RCC 7860 (cell line): Measurements from ENCODE around the gene SIK2.
A peak's percentile ranks its signal among the peaks of the same experiment; 100 is the strongest.

Experiments used
- DNase-seq: peaks from one replicate; pipeline ENCODE4 v3.0.0-alpha.2; 2015; ENCODE audit warnings: low spot score
- FAIRE-seq: peaks from 2 replicates; lab custom pipeline; 2012; peaks lifted over from hg19 to GRCh38; lab: Jason Lieb, UNC

Gene SIK2

DNA sequence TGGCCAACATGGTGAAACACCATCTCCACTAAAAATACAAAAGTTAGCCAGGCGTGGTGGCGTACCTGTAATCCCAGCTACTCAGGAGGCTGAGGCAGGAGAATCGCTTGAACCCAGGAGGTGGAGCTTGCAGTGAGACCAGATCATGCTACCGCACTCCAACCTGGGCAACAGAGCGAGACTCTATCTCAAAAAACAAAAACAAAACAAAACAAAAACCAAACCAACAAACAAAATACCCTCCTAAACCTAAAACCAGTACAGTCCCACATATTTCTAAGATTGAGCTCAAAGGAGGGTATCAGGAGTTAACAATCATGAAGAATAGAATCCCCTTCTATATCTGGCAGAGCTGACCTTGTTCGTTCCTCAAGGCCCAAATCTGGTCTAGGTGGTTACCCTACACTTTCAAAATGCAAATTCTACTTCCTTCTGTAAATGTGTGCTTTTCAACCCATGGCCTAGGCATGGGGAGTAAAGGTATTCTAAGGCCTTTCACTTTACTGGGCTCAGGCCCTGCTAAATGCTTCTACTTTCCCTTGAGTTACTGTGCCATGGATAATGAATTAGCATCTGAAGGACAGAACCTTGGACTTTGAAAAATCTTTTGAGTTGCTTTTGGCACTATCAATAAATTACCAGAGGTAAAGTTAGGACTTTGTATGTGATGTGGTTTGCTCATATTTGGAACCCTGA is 174.3 kb downstream of the SIK2 start:
- no peak for FAIRE-seq

DNA sequence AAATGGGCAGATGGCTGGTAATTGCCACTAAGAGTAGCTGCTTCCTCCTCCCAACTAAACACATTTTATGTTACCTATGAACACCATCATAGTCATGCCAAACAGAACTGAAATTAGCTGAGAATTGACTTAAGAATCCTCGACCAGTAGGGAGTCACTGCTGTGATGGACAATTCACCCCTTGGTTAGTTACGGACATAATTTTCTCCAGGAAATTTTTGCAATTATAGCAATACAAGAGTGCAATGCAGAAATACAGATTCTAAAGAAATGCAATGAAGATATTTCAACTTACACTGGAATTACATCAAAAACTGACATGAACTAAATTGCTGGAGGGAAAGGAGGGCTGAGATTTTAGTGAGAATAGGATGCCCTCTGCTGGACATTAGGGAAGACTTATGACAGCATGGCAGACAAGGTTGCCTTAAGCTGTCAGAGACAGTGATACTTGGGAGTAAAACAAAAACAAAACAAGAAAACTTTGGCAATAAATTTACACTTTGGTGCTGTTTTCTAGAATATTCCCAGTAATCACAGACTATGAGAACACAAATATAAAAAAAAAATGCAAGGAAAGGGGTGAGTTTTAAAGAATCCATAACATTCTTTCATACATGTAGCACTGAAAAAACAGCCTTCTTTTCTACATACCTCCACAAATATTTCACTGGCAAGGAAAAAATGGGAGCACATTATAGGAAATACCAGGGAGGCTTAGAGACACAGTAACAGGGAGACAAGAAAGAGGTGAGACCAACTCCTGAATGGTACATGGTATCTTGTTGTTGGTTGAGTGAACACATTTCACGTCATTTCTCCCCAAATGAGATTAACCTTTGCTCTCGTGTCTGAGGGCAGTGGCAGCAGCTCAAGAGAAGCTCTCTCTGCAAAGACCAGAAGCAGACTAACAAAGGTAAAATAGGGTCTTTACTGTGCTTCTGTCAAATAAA is 175.1 kb downstream of the SIK2 start:
- DNase-seq (peak; percentile 44), FAIRE-seq (peak; percentile 67)

More for the DNA sequence above, 174.3 kb downstream of the SIK2 start:
- no peak for DNase-seq

DNA sequence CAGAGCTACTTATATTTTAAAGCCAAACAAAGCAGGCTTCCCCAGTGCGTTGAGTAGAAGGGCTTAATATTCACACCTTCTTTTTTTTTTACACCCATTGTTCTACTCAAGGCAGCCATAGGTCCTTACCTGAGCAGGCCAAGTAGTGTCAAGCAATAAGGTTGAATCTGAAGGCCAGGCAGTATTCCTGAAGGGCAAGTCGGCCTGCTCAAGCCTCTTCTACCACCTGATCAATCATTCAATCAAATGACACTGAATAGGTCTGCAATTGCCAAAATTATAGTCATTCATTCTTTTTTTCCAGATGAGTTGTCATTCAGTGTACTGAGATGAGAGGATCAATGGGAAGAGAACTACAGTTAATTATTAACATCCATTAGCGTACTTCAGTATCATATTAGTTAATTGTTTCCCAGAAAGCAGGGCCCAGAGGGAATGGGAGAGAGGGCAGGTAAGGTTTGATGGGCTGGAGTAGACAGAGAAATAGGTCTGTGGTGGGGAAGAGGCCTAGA is 175.9 kb downstream of the SIK2 start:
- no peak for DNase-seq
- FAIRE-seq, result no peak

DNA sequence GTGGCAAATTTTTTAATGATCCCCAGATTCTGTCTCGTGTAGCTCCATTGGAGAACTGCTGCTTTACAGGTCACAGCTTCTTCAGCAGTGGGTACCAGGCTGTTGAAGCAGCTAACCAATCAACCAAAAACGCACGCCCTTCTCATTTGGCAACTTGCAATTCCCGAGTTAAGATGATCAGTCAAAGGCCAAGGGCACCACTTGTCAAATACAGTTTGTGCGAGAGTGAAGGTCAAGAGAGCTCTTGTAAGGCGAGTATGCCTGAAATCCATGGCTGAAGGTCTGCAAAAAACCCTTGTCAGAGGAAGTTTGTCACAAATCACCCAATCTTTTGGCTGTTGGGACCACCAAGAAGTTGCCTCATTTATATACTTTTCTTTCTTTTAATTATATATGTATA is 176.9 kb downstream of the SIK2 start:
- no peak for FAIRE-seq
- DNase-seq, result no peak
